ENCODE results near the gene GABBR2.

GABBR2 gene

GRCh38 chr9:98402019-98402840 lies 306.5 kb downstream of the GABBR2 start:
- no peak for DNase-seq (ENCODE audit: low read depth)

GRCh38 chr9:98401140-98402018 lies 307.4 kb downstream of the GABBR2 start:
- DNase-seq (ENCODE audit: low read depth) = no peak

- no peak for DNase-seq (ENCODE audit: low read depth)
Observed at GRCh38 chr9:98399950-98400683, 308.6 kb downstream of the GABBR2 start.

- DNase-seq (ENCODE audit: low read depth) = no peak
Observed at GRCh38 chr9:98396656-98397055, 312.1 kb downstream of the GABBR2 start.

- DNase-seq (ENCODE audit: low read depth) = no peak
Observed at GRCh38 chr9:98396236-98396635, 312.5 kb downstream of the GABBR2 start.

- no peak for DNase-seq (ENCODE audit: low read depth)
Observed at GRCh38 chr9:98391867-98392266, 316.9 kb downstream of the GABBR2 start.

GRCh38 chr9:98391406-98391805 lies 317.3 kb downstream of the GABBR2 start:
- DNase-seq (ENCODE audit: low read depth) = no peak

- no peak for DNase-seq (ENCODE audit: low read depth)
Observed at GRCh38 chr9:98385751-98386150, 323.0 kb downstream of the GABBR2 start.

GRCh38 chr9:98383758-98384157 lies 325.0 kb downstream of the GABBR2 start:
- DNase-seq (ENCODE audit: low read depth) = no peak

GRCh38 chr9:98381311-98382103 lies 327.2 kb downstream of the GABBR2 start:
- no peak for DNase-seq (ENCODE audit: low read depth)

GRCh38 chr9:98380065-98380681 lies 328.6 kb downstream of the GABBR2 start:
- no peak for DNase-seq (ENCODE audit: low read depth)

GRCh38 chr9:98379572-98379971 lies 329.2 kb downstream of the GABBR2 start:
- DNase-seq (ENCODE audit: low read depth) = no peak

GRCh38 chr9:98378794-98379193 lies 329.9 kb downstream of the GABBR2 start:
- no peak for DNase-seq (ENCODE audit: low read depth)

- no peak for DNase-seq (ENCODE audit: low read depth)
Observed at GRCh38 chr9:98378206-98378780, 330.4 kb downstream of the GABBR2 start.

- no peak for DNase-seq (ENCODE audit: low read depth)
Observed at GRCh38 chr9:98375138-98375726, 333.5 kb downstream of the GABBR2 start.

- DNase-seq (ENCODE audit: low read depth) = no peak
Observed at GRCh38 chr9:98374385-98375051, 334.2 kb downstream of the GABBR2 start.

- no peak for DNase-seq (ENCODE audit: low read depth)
Observed at GRCh38 chr9:98373609-98374008, 335.1 kb downstream of the GABBR2 start.

- no peak for DNase-seq (ENCODE audit: low read depth)
Observed at GRCh38 chr9:98372077-98372836, 336.5 kb downstream of the GABBR2 start.

- DNase-seq (ENCODE audit: low read depth) = no peak
Observed at GRCh38 chr9:98370976-98371315, 337.8 kb downstream of the GABBR2 start.

Data from stimulated activated CD8-positive, alpha-beta memory T cell treated with anti-CD3 and anti-CD28 coated beads, Interleukin-12 subunit alpha, Interleukin-12 subunit beta, amount 100 ng/mL, for 1 hour (primary cell).